A549 (cell line): Measurements from ENCODE around the gene GALNT8. TPM values are rescaled to one million over a fixed set of nuclear protein-coding genes. Genes with fewer than 3 reads are reported as not detected.

Experiments
- ATAC-seq, 2 experiments: fragments of 200-7000 bp in 1 of 2; fragments of >200 bp in 1 of 2; cut with Nextera tagmentation in 1 of 2; cut with Tn5 transposase in 1 of 2; 3 replicates each; pipeline versions ENCODE4 v1.8.0 to v1.9.1; 2018 to 2020; ENCODE audit warnings: mild to moderate bottlenecking in 1 of 2, moderate library complexity in 1 of 2
- CTCF ChIA-PET: fragments of 300-600 bp; sonication (Branson Sonifier 250); formaldehyde crosslinking; extraction: SDS; loops from one replicate; lab custom pipeline; 2021; ENCODE audit warnings: antibody characterized with exemption, inconsistent platforms; lab: Yijun Ruan, JAX
- POLR2A ChIA-PET: fragments of 350-600 bp; formaldehyde crosslinking; extraction: SDS; loops from one replicate; lab custom pipeline; 2021; ENCODE audit warnings: antibody characterized with exemption, inconsistent platforms; lab: Yijun Ruan, JAX
- DNase-seq, 2 experiments: peaks; one replicate each; pipeline versions ENCODE4 v3.0.0 to v3.0.0-alpha.2; 2011 to 2016; ENCODE audit warnings: low read depth in 1 of 2, low spot score in 1 of 2
- FAIRE-seq: peaks from 2 replicates; lab custom pipeline; 2011; peaks lifted over from hg19 to GRCh38; lab: Jason Lieb, UNC
- H3K27ac ChIP-seq, 2 experiments: fragments of >200 bp; sonication (Bioruptor Twin); formaldehyde crosslinking; 3 replicates each; pipeline ENCODE4 v1.5.1; 2016 to 2017
- H3K4me1 ChIP-seq: fragments of >200 bp; sonication (Bioruptor Twin); formaldehyde crosslinking; 3 replicates; pipeline ENCODE4 v1.6.1; 2016
- H3K4me2 ChIP-seq: fragments of >200 bp; sonication (Bioruptor Twin); formaldehyde crosslinking; 3 replicates; pipeline ENCODE4 v1.6.1; 2016
- H3K4me3 ChIP-seq: fragments of >200 bp; sonication (Bioruptor Twin); formaldehyde crosslinking; 3 replicates; pipeline ENCODE4 v1.5.1; 2016
- H3K9me3 ChIP-seq: fragments of >200 bp; sonication (Bioruptor Twin); formaldehyde crosslinking; 3 replicates; pipeline ENCODE4 v1.6.1; 2016
- ATOH8 ChIP-seq: fragments of 250-450 bp; sonication (Bioruptor Pico); IDR thresholded peaks from 2 replicates; pipeline ENCODE4 v1.5.0; 2020; ENCODE audit warnings: low read depth, mild to moderate bottlenecking, moderate library complexity
- E2F6 ChIP-seq: IDR thresholded peaks from 2 replicates; pipeline ENCODE4 v1.6.1; 2012; ENCODE audit warnings: low read depth, borderline replicate concordance
- EHMT2 ChIP-seq: fragments of 200-600 bp; sonication (generic); IDR thresholded peaks from 2 replicates; pipeline ENCODE4 v1.6.1; 2016; ENCODE audit warnings: antibody characterized with exemption, low read depth, mild to moderate bottlenecking, moderate library complexity
- FOSB ChIP-seq: fragments of 250-450 bp; sonication (Bioruptor Pico); IDR thresholded peaks from 2 replicates; pipeline ENCODE4 v1.5.0; 2020; ENCODE audit warnings: mild to moderate bottlenecking, moderate library complexity
- FOXS1 ChIP-seq: fragments of 250-450 bp; sonication (Bioruptor Pico); IDR thresholded peaks from 2 replicates; pipeline ENCODE4 v1.5.0; 2020; ENCODE audit warnings: mild to moderate bottlenecking, moderate library complexity
- HDAC2 ChIP-seq: fragments of 200-600 bp; sonication (generic); IDR thresholded peaks from 2 replicates; pipeline ENCODE4 v1.6.1; 2016
- HES2 ChIP-seq: fragments of >200 bp; sonication (Bioruptor Twin); formaldehyde crosslinking; IDR thresholded peaks from 2 replicates; pipeline ENCODE4 v1.6.1; 2016
- HOXA7 ChIP-seq: fragments of 250-450 bp; sonication (Bioruptor Pico); IDR thresholded peaks from 2 replicates; pipeline ENCODE4 v1.5.0; 2020; ENCODE audit warnings: mild to moderate bottlenecking, moderate library complexity
- HOXB13 ChIP-seq: fragments of 250-450 bp; sonication (Bioruptor Pico); IDR thresholded peaks from 2 replicates; pipeline ENCODE4 v1.5.0; 2020; ENCODE audit warnings: low read depth, mild to moderate bottlenecking, moderate library complexity
- JUNB ChIP-seq: fragments of >200 bp; sonication (Bioruptor Twin); formaldehyde crosslinking; IDR thresholded peaks from 2 replicates; pipeline ENCODE4 v1.6.1; 2016
- MAFK ChIP-seq: fragments of 450-650 bp; IDR thresholded peaks from 2 replicates; pipeline ENCODE4 v1.6.1; 2014; ENCODE audit not compliant: partially characterized antibody
- MAZ ChIP-seq: fragments of 150-350 bp; IDR thresholded peaks from 2 replicates; pipeline ENCODE4 v1.6.1; 2014; ENCODE audit warnings: antibody characterized with exemption, low read depth, low read length, borderline replicate concordance
- NFE2L2 ChIP-seq: fragments of 150-350 bp; conservative IDR thresholded peaks from 2 replicates; pipeline ENCODE4 v1.6.1; 2014; ENCODE audit warnings: low read length
- RFX5 ChIP-seq: fragments of 450-650 bp; IDR thresholded peaks from 2 replicates; pipeline ENCODE4 v1.7.1; 2014; ENCODE audit warnings: antibody characterized with exemption, mild to moderate bottlenecking, moderate library complexity
- RNF2 ChIP-seq: fragments of 200-600 bp; sonication (generic); IDR thresholded peaks from 2 replicates; pipeline ENCODE4 v1.6.1; 2016; ENCODE audit warnings: low read depth, mild to moderate bottlenecking, antibody characterized with exemption, moderate library complexity, borderline replicate concordance
- TFCP2L1 ChIP-seq: fragments of 250-450 bp; sonication (Bioruptor Pico); IDR thresholded peaks from 2 replicates; pipeline ENCODE4 v1.5.0; 2021; ENCODE audit warnings: mild to moderate bottlenecking
- ZNF302 ChIP-seq: fragments of 250-450 bp; sonication (Bioruptor Pico); IDR thresholded peaks from 2 replicates; pipeline ENCODE4 v1.9.0; 2021; ENCODE audit warnings: inconsistent platforms, mild to moderate bottlenecking, moderate library complexity
- WGBS: methylation state at CpG from one replicate; pipeline ENCODE4 v1.1.6; 2017; ENCODE audit errors: missing lambda C conversion rate; 5-methylcytosine and 5-hydroxymethylcytosine counted together
- polyA plus RNA-seq, 4 experiments: library from polyadenylated mRNA; depleted of rRNA in 3 of 4; stranded (reverse); fragments of >200 nt; fragmentation: RNase III in 1 of 4; extraction: RNeasy Plus Mini Kit Qiagen cat#74134 plus additional on column Dnase treatment in 1 of 4; gene quantifications; 2 replicates in 3 of 4; 3 replicates in 1 of 4; pipeline ENCODE4 v1.2.3, GENCODE V29; 2011 to 2017
- TF ChIP-seq, protein P1 (sequence below): fragments of 450-650 bp; IDR thresholded peaks from 2 replicates; pipeline ENCODE4 v1.6.1; 2014; ENCODE audit warnings: antibody characterized with exemption
- TF ChIP-seq, protein P2 (sequence below): fragments of >200 bp; sonication (Bioruptor Twin); formaldehyde crosslinking; IDR thresholded peaks from 3 replicates; pipeline ENCODE4 v1.5.1; 2016

GALNT8 gene
- polyA plus RNA-seq, 2 of the 4 experiments (the other 2 are of a cell fraction), result not detected

GRCh38 chr12:4725057-4725456 lies 4.9 kb downstream of the GALNT8 start:
- CTCF ChIA-PET, result no interaction called here
- WGBS, result 14% methylated on average over 3 of the region's 3 CpGs
- Histone ChIP-seq H3K4me1 (no peaks in the 10 kb centered on the region), H3K4me3 (no peak overlapping the region), H3K4me2 (no peak overlapping the region), H3K27ac (no peak overlapping the region), H3K9me3 (no peaks in the 10 kb centered on the region)
- DNase-seq, result no peak
- no peak for TF ChIP-seq ATOH8 (CRISPR knock-in tag)
- no peak for TF ChIP-seq ZNF302
- no peak for TF ChIP-seq HOXA7
- TF ChIP-seq NFE2L2, result no peak
- no peak for TF ChIP-seq HOXB13
- TF ChIP-seq HDAC2, result no peak
- peak; percentile 61 for TF ChIP-seq MAFK
- TF ChIP-seq FOSB (CRISPR knock-in tag), result no peak
- TF ChIP-seq FOXS1 (CRISPR knock-in tag), result no peak
- FAIRE-seq, result no peak
- ATAC-seq, result no peak
- POLR2A ChIA-PET, result no interaction called here

DNA sequence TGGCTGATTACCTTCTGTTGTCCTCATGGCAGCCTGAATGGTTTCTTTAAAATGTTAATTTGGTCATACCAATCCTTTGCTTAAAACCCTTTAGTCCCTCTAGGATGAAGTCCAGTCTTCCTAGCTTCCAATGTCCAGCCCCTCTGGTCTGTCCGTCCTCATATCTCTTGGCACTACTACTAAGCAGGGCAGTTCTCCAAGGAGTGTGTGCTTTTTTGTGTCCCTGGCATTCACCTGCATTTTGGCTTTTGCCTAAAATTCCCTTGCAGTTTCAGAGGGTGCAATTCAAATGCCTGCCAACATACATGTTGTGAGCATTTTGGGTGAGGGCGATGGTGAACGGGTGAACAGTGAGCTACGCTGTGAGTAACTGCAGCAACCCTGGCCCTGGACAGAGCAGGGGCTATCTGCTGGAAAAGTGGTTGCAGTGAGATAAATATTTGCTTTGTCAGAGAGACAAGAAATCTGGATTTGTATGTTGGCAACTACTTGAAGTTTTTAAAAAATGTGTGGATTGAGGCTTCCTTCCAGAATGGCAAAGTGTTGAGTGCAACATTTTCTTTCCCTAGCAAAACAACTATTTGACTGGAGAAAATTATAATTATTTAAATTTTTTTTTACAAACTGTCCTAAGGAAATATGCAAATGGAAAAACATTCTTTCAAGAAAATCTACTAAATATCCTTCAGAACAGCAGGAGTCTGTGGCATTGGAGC lies 14.6 kb downstream of the GALNT8 start:
- H3K4me3 ChIP-seq, result no peak overlapping the region
- H3K4me2 ChIP-seq, result no peak overlapping the region
- H3K27ac ChIP-seq, result no peak overlapping the region
- TF ChIP-seq RFX5, result no peak
- ATAC-seq (no peak), DNase-seq (no peak), FAIRE-seq (no peak)
- no peaks in the 10 kb centered on the region for H3K4me1 ChIP-seq
- CTCF ChIA-PET, result no interaction called here
- 27% methylated on average over 4 of the region's 4 CpGs for WGBS
- H3K9me3 ChIP-seq, result no peaks in the 10 kb centered on the region
- POLR2A ChIA-PET, result no interaction called here

- Histone ChIP-seq H3K9me3 (no peaks in the 10 kb centered on the region), H3K4me2 (no peak overlapping the region), H3K4me3 (no peak overlapping the region), H3K27ac (no peak overlapping the region), H3K4me1 (no peaks in the 10 kb centered on the region)
- ATAC-seq (no peak), FAIRE-seq (no peak), DNase-seq (no peak)
- WGBS, result 0% methylated on average over 1 of the region's 1 CpG
- TF ChIP-seq JUNB (no peak), HES2 (no peak), MAZ (no peak), EHMT2 (no peak), E2F6 (no peak), TFCP2L1 (CRISPR knock-in tag) (no peak), HDAC2 (no peak), RNF2 (no peak)
- TF ChIP-seq, protein P1, sequence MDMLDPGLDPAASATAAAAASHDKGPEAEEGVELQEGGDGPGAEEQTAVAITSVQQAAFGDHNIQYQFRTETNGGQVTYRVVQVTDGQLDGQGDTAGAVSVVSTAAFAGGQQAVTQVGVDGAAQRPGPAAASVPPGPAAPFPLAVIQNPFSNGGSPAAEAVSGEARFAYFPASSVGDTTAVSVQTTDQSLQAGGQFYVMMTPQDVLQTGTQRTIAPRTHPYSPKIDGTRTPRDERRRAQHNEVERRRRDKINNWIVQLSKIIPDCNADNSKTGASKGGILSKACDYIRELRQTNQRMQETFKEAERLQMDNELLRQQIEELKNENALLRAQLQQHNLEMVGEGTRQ, result no peak
- TF ChIP-seq, protein P2, sequence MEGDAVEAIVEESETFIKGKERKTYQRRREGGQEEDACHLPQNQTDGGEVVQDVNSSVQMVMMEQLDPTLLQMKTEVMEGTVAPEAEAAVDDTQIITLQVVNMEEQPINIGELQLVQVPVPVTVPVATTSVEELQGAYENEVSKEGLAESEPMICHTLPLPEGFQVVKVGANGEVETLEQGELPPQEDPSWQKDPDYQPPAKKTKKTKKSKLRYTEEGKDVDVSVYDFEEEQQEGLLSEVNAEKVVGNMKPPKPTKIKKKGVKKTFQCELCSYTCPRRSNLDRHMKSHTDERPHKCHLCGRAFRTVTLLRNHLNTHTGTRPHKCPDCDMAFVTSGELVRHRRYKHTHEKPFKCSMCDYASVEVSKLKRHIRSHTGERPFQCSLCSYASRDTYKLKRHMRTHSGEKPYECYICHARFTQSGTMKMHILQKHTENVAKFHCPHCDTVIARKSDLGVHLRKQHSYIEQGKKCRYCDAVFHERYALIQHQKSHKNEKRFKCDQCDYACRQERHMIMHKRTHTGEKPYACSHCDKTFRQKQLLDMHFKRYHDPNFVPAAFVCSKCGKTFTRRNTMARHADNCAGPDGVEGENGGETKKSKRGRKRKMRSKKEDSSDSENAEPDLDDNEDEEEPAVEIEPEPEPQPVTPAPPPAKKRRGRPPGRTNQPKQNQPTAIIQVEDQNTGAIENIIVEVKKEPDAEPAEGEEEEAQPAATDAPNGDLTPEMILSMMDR, result no peak
- ChIA-PET POLR2A (no interaction called here), CTCF (interaction anchor here (0.8 to 1.3 kb wide), 2 partner anchors 22 to 23 kb away, joined by 3 to 4 read pairs; no protein-coding TSS in a partner anchor)
Measured at GRCh38 chr12:4736091-4736490, 15.9 kb downstream of the GALNT8 start.
